ENCODE results near the gene TBC1D1. TPM values are rescaled to one million over a fixed set of nuclear protein-coding genes. Genes with fewer than 3 reads are reported as not detected.

Gene TBC1D1
- total RNA-seq, 1 donor from 2014 or later = 131 TPM

DNA sequence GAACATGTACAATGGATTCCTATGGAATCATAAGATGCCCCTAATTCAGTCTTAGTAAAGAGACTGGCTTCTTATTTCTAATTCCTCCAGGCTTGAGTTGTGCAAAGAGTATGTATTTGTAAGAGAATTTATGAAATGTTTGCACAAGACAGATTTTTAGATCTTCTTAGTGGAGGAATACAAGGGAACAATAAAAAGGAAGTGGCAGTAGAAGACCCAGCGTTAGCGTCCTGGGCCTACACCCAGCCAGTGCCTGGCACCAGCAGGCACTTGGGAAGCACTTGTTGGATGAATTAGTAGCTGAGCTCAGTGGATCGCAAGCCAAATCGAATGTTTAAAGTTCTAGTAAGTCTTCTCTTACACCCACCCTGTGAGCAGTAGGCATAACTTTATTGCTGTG, 226.7 kb downstream of the TBC1D1 start:
- ATAC-seq (no peak), DNase-seq (ENCODE audit: missing footprints) (no peak)
- intact Hi-C loops (cut with DNase I) = no loop called here

DNA sequence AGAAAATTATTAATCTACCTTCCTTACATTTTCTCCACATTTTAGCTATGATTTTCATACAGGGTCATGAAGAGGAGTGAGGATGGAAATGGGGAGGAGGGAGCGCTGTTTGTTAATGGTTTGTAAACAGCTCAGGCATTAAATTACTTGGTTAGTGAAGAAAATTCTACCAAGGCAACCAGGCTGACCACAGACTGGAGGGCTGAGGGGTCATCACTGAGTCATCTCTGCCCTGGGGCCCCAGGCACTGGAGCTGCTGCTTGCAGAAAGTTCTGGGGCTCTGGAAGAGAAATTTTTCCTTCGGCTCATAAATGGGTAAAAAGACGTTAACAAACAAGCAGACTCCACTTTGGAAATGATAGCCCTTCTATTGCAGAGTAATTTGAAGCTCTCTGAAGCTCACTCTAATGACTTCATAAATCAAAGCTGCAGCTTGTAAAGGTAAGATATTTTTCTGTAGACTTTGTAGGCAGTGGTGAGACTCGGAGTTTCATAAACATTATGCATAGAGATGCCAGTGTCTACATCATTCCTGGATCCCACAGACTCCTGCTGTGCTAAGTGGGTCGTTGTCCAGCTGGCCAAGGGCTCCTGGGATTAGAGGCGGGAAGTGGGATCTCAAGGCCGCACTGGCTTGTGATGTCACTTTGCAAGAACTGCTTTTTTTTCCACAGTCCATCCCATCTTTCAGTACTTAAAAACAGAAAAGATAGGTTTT, 228.9 kb downstream of the TBC1D1 start:
- ATAC-seq = peak; percentile 74
- intact Hi-C loops (cut with DNase I) = no loop called here

DNA sequence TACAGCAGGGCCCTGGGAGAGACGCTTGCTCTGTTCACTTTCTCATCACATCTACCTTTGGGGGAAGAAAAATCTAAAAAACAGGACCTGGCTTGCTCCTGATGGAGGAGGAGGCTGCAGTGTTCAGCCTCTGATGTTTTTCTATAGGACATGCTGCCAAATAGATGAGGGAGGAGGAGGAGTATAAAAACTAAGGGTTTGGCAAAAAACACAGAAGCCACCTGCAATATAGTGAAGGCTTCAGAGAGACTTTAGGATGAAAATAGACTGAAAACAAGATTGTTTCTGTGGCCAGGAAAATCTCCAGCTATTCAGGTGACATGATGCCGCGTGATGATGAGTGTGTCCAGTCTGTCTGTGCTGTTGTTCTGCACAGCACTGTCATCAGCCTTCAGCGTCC, 229.9 kb downstream of the TBC1D1 start:
- ATAC-seq (no peak), DNase-seq (ENCODE audit: missing footprints) (no peak)
- intact Hi-C loops (cut with DNase I) = no loop called here

More for the DNA sequence above, 228.9 kb downstream of the TBC1D1 start:
- peak; percentile 65 for DNase-seq (ENCODE audit: missing footprints)

DNA sequence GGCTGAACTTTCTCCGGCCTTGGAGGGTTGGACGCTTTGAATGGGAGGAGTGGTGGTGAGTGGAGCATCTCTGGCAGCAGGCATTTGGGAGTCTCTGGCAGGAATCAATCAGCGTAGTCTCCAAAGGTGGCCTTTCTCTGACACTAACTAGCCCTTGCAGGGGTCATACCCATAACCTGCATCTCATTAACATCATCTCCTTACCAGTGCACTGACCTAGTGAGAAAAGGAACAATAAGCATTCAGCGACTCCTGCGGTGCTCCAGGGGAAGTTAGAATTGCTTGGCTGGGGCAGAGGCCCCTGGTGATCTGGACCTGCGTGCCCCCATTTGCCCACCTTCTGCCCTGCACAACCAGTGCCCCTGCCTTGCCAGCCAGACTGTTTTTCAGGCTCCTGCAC, 231.2 kb downstream of the TBC1D1 start:
- ATAC-seq (no peak), DNase-seq (ENCODE audit: missing footprints) (no peak)
- intact Hi-C loops (cut with DNase I) = no loop called here

DNA sequence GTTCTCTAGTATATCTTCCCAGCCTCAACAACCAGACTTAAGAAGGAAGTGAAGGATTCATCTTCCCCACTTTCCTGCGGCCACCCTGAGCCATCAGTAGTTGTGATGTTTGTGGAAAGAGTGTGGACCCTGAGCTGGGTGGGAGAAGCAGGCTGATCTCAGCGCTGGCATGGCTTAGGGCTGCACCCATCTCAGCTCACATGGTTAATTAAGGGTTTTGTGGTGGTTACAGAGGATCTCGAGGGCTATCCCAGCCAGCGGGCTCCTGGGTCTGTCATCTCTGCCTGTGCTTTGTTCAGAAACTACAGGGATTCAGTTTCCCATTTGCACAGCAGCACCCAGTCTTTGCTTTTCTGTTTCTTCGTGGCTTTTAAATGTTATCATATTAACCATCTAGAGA, 232.7 kb downstream of the TBC1D1 start:
- no peak for ATAC-seq
- no peak for DNase-seq (ENCODE audit: missing footprints)
- intact Hi-C loops (cut with DNase I) = no loop called here

DNA sequence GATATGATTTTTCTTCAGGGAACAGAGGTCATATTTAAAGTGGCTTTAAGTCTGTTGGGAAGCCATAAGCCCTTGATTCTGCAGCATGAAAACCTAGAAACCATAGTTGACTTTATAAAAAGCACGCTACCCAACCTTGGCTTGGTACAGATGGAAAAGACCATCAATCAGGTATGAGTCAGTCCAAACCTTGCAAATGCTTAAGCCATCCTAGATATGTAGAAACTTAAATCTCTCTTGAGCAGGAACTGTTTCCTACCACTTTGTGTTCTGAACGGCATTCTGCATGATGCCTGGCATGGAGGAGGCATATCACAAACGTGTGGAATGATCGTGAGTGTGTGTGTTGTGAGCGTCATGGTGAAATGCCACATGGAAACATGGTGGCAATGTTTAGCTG, 234.1 kb downstream of the TBC1D1 start:
- no peak for DNase-seq (ENCODE audit: missing footprints)
- intact Hi-C loops (cut with DNase I) = no loop called here
- ATAC-seq = no peak

DNA sequence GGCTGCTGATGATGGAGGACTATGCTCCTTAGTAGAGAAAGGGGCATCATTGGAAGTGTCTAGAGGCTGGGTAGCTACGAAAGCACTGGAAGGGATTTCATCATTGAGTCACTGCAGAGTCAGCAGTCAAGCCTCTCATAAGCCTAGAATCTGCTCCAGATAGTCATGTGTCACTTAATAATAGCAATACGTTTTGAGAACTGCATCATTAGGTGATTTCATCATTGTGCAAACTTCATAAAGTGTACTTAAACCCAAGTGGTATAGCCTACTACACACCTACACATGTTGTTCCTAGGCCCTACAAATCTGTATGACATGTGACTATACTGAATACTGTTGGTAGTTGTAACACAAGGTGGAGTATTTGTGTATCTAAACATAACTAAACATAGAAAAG, 234.9 kb downstream of the TBC1D1 start:
- DNase-seq (ENCODE audit: missing footprints) (no peak), ATAC-seq (no peak)
- intact Hi-C loops (cut with DNase I) = no loop called here

DNA sequence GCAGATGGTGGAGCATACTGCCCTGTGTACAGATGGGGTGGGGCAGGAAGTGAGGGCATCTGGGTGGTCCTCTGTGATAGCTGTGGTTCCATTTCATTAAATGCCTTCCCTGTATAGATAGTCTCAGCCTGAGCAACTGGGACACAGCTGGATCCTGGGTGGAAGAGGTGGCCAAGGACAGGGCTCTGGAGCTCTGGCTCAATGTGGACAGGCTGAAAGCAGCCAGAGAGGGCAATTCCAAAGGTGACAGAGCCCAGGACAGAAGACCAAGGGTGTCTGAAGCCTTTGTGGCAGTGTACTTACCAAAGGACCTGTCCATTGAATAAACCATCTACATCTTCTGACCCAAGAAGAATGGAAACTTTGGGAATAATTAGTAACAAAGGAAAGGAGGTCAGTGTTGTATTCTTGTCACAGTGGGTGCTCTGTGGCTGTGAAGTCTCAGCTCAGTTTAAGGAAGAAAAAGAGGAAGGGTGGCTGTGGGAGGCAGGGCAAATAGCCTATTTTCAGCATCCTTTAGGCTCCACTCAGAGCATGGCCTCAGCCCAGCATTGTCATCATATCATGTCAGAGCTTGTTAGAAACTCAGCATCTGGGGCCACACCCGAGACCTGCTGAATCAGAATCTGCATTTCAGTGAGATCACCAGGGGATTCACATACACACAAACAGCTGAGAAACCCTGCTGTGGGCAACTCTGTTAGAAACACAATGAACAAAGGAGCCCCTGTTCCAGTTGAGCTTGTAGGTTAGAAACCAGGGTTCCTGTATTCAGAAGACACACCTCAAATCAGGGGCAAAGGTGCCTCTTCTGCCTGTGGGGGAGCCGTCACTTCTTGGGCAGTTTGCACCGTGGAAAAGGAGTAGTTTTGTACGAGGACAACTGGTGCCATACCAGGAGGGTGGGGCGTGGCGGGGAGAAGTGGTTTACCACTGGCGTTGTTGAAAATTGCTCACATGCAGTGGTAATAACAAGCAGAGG, 237.9 kb downstream of the TBC1D1 start:
- DNase-seq (ENCODE audit: missing footprints) (no peak), ATAC-seq (no peak)
- intact Hi-C loops (cut with DNase I) = no loop called here

DNA sequence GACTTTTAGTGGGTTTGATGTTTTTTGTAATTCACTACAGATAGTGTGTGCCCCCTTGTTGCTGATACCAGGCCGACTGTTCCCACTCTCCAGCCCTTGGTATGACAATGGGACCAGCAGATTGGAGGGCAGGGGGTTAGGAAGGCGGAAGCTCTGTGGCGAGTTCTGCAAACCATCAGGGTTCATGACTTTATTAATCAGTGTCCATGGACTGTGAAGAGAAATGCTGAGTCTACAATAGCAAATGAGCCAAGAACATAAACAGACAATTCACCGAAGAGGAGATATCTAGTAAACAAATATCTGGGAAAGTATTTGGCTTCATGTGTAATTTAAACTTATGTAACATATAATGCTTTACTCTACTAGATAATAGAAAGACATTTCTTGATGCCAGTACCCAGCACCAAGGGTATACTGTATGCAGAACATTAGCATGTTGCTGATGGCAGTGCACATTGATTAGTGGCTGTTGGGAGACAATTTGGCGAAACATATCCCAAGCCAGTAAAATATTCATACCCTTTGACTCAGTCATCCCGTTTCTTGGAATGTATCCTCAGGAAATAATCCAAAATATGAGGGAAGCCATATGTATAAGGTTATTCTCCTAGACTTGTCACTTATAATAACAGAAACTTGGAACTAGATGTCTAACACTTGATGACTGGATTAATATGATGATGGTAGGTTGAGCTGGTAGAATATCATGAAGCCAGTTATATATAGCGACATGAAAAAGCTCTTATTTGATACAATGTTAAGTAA, 238.8 kb downstream of the TBC1D1 start:
- intact Hi-C loops (cut with DNase I) = no loop called here
- DNase-seq (ENCODE audit: missing footprints) (no peak), ATAC-seq (no peak)

DNA sequence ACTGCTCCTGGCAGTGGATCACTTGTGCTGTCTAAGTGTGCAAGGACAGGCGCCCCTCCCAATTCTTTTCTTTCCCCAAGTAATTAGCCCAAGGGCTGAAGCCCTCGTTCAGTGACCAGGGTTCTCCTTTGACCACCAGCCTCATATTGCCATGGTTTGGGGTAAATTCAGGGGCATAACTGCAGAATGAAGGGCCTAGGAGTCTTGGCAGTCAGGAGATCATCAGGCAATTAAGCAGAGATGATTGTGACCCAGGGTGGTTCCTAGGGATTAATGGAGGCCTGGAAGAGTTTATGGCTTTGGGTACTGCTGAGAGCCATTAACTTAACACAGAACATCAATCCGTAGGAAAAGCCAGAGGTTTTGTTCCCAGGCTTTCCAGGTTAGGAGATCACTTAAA, 240.0 kb downstream of the TBC1D1 start:
- intact Hi-C loops (cut with DNase I) = no loop called here
- no peak for ATAC-seq
- no peak for DNase-seq (ENCODE audit: missing footprints)

DNA sequence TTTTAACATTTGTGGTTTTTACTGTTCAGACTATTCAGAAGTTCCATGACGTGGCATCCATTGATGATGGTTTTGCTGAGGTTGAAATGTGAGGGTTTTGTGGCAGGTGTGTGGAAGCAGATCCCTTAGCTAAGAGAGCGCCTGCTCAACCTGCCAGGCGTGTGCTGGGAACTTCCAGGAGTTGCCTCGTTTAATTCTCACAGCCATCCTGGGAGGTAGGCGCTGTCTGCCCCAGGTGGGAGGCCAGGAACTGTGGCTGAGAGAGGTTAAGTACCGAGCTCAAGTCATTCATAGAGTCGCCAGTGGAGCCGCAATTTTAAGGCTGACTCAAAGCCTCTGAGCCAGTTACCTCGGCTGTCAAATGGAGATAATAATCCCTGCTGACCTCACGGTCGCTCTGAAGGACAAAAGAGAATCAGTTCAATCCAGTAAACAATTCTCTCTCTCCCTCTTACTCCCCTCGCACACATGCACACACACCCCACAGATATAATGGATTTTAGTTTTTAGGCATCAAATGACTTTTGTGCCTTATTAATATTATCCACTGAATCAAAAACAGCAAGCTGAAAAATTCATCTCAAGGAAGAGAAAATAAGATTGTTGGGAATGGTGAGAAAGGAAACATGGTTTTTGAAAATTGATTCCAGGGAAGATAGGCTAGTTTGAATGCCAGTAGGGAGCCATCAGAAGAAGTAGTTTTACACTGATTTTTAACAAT, 240.6 kb downstream of the TBC1D1 start:
- no peak for DNase-seq (ENCODE audit: missing footprints)
- intact Hi-C loops (cut with DNase I) = no loop called here
- ATAC-seq = peak; percentile 13

DNA sequence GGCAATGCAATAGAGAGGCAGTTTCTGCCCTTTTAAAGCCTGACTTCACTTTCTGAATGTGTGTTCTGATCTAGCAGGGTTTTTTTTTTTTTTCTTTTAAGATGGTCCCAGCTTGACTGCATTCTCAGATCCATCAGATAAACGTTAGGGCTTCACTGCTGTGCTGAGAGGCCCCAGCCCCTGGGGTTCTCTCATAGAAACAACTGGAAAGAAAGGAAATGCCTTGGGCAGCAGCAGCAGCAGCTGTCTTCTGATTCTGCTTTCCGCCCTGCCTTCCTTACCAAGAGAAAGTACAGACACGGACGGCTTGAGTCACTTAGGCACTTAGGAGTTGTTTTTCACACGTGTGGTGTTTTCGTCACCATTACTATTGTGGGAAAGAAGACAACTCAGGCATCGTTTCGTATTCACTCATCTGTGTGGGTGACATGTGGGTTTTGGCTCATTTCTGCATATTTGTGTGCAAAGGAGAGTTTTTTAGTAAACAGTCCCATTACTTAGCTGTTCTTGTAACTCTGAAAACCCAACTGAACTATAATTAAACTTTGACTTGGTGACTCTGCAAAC, 241.3 kb downstream of the TBC1D1 start:
- ATAC-seq (peak; percentile 80), DNase-seq (ENCODE audit: missing footprints) (no peak)
- intact Hi-C loops (cut with DNase I) = no loop called here

DNA sequence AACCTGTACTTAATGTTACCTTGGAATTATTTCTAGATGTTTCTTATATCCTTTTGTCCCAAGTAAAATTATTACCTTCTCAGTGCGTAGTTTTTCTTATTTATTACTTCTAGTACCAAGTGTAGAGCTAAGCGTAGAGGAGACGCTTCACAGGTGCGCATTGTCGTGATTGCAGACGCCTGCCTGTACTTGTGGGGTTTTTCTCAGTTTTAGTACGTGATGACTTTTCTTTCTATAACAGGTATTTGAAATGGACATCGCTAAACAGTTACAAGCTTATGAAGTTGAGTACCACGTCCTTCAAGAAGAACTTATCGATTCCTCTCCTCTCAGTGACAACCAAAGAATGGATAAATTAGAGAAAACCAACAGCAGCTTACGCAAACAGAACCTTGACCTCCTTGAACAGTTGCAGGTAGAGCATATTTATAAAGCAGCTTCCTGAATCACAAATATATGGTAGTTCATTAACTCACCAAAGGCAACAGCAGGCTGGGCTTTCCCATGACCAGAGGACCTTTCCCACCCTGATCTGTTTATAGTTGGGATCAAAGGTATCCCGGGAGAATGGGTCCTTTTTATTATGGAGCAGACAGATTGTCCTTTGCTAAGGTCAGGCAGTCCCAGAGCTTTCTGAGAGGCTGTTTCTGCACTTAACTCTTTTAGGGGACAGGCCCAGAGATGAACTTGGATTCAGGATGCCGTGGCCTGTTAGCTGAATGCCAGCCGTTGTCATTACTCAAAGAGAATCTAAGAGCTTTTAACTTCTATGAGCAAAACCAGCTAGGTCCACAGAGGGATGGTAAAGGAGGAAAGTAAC, 242.2 kb downstream of the TBC1D1 start:
- ATAC-seq = no peak
- intact Hi-C loops (cut with DNase I) = no loop called here

DNA sequence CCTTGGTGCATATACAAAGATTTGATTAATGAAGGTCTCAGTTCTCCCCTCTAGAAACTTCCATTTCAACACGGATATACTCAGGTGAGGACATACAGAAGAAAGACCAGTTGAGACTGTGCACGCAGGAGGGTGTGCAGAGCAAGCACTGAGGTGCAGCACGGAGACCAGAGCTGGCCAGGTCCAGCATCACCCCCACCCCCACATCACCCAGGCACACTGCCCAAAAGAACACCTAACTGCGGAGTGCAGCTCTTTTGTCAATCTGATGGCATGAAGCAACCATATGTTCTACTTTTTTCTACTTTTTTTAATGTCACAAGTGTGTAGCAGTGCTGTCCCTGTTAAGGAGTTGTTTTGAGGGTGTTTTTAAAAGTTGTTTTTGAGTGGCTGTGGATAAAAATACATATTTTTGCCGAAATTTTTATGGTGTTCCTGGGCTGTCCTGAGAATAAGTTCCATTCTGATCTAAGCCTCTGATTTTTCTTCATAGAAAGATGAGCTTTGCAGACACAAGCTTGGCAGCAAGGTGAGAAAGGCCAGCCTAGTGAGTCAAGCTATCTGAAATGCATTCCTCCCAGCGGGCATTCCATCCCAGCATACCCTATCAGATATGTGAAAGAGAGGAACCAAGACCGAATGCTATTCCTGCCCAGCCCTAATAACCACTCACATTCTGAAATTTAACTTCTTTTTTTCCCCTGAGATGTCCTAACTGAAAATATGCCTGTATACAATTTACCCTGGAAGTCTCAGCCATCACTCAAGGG, 243.0 kb downstream of the TBC1D1 start:
- ATAC-seq = no peak
- intact Hi-C loops (cut with DNase I) = no loop called here
- DNase-seq (ENCODE audit: missing footprints) = no peak

More for the DNA sequence above, 242.2 kb downstream of the TBC1D1 start:
- no peak for DNase-seq (ENCODE audit: missing footprints)

DNA sequence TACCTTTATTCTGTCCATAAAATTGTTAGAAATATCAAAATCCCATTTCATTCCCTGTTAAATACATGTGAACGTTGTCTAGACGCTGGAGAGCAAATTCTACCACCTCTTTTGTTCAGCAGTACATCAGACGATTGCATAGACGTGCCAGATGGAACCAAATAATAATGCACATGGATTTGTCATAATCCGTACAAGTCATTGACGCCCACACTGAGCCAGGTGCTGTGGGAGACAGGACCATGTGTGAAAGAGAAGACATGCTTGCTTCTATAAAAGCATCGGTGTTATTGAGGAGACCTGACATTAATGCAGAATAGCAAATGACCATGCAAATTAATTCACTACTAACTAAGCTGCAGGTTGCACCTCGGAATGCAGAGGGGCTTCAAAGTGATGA, 244.3 kb downstream of the TBC1D1 start:
- no peak for DNase-seq (ENCODE audit: missing footprints)
- intact Hi-C loops (cut with DNase I) = no loop called here
- ATAC-seq = no peak

DNA sequence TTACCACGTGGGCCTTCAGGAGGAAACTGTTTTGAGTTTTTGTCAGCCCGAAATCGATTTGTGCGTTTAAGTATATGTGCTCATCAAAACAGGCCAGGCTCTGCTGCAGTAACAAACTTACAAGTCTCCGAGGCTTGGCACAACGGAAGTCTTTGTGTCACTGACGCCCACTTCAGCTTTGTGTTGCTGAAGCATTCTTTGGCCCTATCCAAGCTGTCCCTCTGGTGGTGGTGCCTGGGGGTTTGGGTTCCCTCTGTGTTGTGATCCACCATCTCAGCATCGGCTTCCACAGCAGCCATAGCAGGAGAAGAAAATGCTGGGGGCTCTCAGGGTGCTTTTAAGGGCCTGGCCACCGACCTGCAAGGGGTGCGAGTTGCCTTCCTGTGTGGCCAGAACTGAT, 245.7 kb downstream of the TBC1D1 start:
- ATAC-seq (no peak), DNase-seq (ENCODE audit: missing footprints) (no peak)
- intact Hi-C loops (cut with DNase I) = no loop called here

DNA sequence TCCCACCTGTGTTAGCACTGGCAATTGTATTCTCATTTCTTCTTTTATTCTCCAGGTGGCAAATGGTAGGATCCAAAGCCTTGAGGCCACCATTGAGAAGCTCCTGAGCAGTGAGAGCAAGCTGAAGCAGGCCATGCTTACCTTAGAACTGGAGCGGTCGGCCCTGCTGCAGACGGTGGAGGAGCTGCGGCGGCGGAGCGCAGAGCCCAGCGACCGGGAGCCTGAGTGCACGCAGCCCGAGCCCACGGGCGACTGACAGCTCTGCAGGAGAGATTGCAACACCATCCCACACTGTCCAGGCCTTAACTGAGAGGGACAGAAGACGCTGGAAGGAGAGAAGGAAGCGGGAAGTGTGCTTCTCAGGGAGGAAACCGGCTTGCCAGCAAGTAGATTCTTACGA, 246.2 kb downstream of the TBC1D1 start:
- ATAC-seq (no peak), DNase-seq (ENCODE audit: missing footprints) (no peak)
- intact Hi-C loops (cut with DNase I) = no loop called here
